Measurements from ENCODE around the gene CHSY3.

Gene CHSY3

DNA sequence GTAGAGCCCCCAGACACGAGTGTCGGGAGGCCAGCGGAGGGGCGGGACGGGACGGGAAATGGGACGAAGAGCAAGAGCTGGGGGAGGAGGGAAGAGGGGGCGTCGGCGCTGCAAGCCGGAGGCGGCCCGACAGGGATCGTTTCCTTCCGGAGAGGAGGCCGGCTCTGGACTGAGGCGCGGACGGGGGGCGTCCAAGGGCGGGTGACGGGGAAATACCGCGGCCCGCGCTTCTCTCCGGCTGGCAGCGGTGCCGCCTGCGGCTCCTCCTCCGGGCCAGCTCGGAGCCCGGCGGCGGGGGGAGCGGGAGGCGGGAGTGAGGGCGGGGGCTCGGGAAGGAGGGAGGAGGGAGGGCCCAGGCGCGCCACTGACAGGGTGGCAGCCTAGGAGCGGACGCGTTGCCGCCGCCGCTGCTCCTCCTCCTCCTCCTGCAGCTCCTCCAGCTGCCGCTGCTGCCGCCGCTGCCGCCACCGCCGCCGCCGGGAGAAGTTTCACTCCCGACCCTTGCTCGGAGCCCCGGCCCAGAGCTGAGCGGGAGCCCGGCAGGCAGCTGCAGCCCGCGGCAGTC, at the start of gene CHSY3:
Gene CHSY3, plus strand, starts transcription at position 364 of the 565 bp plus-strand sequence.
- FAIRE-seq: no peak

DNA sequence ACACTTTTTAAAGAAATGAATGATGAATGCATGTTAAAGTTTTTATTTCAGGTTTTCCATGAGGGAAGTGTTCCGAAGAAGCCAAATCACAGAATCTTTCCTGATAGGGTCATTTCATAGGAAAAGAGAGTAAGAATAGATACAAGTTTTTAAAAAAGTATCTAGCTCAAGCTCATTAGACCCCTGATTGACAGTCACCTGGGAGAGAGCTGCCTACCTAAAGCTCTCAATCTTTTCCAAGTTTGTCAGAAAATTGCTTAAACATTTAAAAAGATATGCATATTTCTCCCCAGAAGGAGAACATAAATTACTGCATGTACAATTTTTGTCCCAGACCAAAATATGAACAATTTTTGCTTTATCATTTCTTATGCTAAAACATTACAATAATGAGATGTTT, 47.9 kb upstream of the CHSY3 start:
- no peak for FAIRE-seq

DNA sequence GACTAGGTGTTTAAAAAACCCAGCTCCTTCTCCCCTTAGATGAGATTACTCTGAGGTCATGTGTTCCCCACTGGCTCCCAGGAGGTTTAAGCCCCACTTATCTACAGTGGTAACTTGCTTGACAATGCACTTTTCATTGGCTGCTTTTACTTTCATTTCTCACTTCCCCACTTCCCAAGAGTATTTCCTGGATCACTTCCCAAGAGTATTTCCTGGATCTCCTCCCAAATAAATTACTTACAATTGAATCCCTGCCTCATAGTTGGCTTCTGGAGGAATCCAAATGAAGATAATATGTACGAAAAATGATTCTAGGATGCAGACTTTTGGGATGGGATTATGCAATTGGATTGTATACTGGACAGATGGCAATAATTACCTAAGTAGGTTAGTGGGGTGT, 47.1 kb upstream of the CHSY3 start:
- FAIRE-seq: no peak

DNA sequence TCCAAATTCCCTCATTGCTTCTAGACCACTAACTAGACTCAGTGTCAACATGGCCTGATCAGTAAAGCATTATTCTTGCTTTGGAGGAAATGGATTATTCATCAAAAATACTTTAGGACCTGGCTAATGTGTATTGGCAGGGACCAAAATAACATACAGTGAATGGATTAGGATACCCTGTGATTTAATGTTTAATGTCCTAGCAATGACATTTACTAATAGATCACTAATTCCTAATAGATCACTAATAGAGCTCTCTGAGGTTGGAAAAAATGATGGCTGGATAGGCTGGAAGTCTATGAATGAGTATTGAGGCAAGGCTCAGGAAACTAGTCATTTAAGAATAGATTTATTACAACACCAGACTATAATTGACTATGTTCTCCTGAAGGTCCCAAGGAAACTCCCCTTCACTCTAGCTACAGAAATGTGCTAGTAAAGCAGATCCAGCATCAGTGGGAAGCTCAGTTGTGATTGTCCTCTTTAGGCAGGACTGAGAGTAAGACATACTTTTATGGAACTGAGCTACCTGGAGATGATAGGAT, 46.1 kb upstream of the CHSY3 start:
- FAIRE-seq: no peak

DNA sequence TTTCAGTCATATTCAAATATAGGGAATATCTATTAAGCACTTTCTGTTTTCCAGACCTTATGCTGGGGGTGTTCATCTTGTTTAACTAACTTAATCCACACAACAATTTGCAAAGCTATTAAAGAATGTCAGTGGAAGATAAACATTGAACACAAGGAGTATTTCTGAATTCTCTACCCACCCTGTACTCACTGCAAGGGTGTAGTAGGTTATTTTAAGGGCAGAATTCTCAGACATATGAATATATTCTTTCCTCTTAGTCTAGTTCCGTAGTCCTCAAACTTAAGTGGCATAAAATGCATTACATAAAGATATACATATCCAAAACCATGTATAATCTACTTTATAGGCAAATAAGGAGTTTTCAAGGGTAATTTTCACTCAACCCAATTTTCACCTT, 19.9 kb upstream of the CHSY3 start:
- FAIRE-seq: no peak

DNA sequence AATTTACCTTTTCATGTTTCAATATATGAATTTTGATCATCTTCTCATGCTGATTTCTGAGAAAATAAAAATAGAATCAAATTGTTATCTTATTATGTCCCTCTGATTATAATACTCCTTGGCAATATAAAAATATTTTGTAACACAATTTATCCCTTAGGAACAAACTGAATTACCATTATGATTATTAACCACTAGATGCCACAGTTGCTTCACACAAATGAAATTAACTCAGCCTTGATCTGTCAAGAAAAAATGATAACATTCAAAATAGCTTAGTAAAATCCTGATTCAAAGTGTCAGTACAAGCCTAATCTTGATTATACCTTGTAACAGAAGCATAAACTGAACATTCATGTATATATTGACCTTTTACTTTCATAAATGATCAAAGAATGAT, 4.8 kb upstream of the CHSY3 start:
- peak; percentile 55 for FAIRE-seq

DNA sequence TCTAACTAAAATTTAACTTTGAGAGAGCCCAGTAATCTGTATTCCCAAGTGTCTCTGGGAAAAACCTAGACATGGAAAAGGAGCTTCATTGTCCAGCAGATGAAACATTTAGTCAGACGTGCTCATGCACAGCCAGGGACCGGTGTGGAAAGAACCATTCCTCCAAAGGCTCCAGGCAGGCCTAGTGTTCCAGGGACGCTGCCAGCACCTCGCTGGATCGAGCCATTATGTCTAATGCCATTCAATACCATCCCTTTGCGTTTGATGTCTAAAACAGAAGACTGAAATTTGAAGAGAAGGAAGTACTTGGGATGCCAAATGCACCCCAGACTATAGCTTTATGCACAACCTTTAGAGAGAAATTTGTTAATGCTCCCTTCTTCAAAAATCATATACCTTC, 1.4 kb upstream of the CHSY3 start:
- FAIRE-seq: no peak

DNA sequence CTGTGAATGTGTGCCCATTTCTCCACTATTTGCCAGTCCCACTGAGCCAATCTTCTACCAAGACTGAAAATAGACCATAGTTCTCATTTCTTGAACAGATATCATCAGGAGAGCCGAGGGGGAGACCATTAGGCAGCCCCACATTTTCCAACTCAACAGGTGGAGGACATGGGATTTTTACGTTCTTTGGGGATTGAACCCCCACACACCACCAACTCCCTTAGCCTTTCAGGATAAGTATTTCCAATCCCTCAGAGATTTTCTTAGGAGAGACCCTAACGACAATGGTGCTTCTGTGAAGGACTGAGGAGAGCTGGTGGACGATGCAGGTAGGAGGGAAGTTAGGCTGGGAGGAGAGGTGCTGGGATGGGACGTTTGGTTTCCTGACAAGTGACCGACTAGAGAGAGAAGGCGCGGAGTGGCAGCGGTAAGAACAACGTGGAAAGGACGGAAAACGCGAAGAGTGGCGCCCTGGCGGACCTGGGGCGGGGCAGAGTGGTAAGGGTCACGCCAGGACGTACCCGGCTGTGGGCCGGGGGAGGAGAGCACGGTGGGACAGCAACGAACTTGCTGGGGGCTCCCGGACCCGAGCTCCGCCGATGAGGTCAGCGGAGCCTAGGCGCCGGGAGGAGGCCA, 681 bp upstream of the CHSY3 start:
- no peak for FAIRE-seq

DNA sequence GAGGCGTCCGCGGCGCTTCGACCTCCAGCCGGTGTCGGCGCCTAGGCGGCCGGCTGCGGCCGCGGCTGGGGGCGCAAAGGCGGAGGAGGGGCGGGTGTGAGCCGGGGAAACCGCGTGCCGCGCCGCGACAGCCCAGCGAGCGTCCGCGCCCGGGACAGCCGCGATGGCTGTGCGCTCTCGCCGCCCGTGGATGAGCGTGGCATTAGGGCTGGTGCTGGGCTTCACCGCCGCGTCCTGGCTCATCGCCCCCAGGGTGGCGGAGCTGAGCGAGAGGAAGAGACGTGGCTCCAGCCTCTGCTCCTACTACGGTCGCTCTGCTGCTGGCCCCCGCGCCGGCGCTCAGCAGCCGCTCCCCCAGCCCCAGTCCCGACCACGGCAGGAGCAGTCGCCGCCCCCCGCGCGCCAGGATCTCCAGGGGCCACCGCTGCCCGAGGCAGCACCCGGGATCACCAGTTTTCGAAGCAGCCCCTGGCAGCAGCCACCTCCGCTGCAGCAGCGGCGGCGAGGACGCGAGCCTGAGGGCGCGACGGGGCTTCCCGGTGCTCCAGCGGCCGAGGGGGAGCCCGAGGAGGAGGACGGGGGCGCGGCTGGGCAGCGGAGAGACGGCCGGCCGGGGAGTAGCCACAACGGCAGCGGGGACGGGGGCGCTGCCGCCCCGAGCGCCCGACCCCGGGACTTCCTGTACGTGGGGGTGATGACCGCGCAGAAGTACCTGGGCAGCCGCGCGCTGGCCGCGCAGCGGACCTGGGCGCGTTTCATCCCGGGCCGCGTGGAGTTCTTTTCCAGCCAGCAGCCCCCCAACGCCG, 605 bp downstream of the CHSY3 start:
- no peak for FAIRE-seq

DNA sequence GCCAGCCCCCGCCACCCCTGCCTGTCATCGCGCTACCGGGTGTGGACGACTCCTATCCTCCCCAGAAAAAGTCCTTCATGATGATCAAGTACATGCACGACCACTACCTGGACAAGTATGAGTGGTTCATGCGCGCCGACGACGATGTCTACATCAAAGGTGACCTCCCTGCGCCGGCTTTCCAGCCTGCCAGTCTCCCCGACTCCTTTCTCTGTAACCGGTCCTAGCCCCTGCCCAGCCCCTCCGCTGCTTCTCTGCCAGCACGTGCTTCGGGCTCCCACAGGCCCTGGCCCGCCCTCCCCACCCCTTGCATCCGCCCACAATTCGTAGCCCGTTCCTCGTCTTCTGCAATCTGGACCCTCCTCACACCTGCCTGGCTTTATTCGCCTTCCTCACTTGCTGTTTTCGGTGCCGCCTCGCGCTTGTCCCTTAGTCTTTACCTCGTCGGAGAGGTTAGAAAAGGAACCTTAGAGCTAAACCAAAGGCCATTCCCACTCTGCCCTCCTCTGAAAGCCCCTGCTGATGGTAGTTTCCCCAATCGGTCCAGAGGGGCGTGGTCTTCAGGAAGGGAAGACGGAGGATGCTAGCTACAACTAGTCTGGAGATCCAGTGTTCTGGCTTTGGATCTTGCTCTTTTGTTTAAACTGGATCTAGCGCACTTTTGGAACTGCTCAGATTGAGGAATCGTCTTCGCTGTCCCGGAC, 1.4 kb downstream of the CHSY3 start:
- FAIRE-seq: no peak

DNA sequence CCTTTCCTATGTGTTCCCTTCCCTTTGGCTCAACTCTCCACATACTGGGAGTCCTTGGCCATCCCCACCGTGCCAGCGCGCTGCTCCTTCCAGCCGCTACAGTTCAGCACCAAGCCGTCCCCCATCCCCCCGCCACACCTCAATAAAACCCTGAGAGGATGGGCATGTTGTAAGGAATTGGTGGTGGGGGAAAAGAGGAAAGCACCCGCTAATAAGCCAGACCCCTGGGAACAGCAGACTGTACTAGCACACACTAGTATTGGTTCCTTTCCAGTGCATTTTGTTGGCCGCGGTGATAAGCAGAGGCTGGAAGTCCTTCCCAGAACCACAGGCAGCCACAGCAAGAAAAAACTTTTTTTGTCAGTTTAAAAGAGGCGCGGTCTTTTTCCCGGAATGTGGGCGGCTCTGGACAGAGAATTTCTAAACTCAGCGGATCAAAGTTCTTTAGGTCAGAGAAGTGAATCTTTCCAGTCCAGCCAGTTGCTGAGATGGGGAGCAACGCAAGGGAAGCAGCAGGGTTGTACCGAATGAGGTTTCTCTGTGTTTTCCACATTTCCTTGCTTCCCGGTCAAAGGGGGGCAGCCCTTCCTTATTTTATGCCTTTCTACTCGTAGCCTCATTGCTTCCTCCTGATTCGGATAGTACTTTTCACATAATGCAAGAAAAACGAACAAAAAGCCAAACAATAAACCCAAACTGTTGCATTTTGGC, 2.1 kb downstream of the CHSY3 start:
- FAIRE-seq: no peak

DNA sequence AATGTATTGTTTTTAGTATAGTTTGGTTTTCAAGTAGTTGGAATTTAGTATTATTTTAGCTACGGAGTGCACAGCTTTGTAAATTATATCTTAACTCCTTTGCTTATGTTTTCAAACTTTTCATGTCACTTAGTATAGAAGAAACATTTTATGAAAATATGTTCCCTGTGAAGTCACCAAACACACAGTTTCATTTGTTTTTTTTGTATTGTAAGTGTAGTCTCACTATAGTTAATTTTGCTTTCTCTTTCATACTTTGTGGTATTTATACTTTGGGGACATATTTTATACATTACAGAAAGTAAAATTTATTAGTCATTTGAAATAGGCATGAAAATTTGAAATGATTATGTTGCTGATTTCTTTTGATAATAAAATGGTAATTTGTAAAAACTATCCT, 5.0 kb downstream of the CHSY3 start:
- peak; percentile 76 for FAIRE-seq

DNA sequence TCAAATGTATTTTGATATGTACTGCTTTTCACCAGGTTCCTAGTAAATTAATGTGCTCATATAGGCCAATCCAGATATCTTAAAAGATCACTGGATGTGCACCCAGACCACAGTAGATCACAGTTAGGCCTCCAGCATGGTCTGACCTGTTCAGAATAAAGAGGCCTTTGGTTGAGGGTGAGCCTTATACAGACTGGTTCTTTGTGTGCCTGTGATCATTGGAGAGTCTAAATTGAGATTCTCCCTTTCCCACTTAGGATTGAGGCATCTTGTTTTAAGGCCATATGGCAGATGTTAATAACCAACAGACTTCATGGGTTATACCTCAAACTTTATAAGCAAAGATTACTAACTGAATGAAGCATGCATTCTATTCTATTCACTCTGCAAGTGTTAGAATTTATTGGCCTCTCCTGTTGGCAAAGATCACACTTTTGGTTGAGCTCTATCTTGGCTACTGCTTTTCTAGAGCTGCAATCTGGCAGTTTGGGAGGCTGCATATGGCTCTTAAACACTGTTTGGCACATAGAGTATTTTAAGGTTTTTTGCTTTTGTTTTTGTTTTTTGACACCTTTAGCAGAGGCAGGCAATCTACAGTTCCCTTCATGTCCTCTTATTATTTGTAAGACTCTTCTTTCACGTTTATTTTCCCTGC, 8.5 kb downstream of the CHSY3 start:
- no peak for FAIRE-seq

DNA sequence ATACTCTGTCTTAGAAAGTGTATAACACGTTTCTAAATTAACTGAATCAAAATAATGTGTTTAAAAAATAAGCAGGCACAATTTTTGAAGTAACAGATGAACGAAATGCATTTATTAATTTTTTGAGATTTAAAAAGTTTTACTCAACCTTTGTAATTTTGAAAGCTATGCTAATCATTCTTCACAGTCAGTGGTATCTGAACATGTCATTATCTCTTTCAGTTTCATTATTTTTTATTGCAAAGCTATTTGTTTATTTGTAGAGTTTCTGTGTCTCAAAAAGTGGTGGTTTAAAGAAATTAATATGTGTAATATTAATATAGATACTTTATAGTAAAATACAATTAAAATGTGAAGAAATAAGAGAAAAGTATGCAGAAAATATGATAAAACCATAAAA, 11.2 kb downstream of the CHSY3 start:
- no peak for FAIRE-seq

DNA sequence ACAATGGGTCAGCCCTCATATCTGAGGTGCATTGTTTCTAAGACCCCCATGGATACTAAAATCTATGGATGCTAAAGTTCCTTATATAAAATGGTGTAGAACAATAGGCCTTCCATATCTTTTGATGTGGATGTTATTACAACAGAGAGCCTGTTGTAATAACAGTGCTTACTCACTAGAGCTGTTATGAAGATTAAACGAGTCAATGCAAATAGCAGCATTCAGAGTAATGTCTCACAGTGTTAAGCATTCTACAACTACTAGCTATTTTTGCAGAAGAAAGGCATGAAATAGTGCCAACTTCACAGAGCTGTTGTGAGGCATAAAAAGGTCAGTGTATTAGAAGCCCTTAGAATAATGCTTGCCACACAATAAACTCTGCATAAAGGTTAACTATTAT, 13.0 kb downstream of the CHSY3 start:
- no peak for FAIRE-seq

DNA sequence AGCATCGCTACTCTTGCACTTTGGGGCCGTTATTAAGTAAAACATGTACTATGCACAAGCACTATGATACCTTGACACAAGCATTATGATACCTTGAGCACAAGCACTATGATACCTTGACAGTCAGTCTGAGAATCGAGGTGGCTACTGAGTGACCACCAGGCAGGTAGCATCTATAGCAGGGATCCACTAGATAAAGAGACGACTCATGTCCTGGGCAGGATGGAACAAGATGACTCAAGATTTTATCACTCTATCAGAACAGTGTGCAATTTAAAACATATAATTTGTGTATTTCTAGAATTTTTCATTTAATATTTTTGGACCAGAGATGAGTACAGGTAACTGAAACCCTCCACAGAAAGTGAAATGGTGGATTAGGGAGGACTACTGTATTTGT, 16.9 kb downstream of the CHSY3 start:
- no peak for FAIRE-seq

DNA sequence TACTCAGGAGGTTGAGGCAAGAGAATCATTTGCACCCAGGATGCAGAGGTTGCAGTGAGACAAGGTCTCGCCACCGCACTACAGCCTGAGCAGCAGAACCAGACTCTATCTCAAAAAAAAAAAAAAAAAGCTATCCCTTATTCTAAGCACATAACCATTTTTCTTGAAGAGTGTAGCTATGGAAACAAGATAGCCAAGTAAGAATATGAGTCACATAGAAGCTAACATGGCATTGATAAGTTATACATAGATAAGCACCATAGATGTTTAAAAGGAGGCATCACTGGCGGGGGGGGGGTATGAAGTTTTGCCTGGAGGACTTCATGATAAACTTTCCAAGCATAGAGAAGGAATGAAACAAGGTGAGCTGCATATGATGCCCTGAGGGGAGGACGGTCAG, 26.0 kb downstream of the CHSY3 start:
- no peak for FAIRE-seq

DNA sequence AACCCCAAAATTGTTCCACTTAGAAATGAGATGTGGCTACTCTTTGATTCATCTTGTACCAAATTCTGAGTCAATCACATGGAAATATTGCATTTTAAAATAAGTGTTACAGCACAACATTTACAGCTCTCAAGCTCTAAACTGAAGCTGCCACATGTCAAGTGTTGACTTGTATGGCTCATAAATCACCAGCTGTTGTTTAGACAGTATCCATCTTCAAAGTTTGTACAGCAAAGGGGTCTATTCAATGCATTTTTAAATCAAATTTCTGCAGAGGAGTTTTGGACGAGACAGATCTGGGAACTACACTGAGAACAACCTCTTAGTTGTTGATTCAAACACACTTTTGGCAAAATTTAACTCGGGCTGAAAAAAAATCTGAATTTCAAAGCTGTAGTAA, 31.4 kb downstream of the CHSY3 start:
- FAIRE-seq: no peak

DNA sequence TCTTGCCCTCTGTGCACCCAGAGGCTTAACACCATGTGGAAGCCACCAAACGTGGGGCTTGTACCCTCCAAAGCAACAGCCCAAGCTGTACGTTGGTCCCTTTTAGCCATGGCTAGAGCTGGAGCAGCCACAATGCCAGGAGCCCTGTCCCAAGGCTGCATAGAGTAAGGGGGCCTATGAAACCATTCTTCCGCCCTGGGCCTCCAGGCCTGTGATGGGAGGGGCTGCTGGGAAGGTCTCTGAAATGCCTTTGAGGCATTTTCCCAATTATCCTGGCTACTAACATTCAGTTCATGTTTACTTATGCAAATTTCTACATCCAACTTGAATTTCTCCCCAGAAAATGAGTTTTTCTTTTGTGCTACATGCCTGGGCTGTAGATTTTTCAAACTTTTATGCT, 33.8 kb downstream of the CHSY3 start:
- FAIRE-seq: no peak

DNA sequence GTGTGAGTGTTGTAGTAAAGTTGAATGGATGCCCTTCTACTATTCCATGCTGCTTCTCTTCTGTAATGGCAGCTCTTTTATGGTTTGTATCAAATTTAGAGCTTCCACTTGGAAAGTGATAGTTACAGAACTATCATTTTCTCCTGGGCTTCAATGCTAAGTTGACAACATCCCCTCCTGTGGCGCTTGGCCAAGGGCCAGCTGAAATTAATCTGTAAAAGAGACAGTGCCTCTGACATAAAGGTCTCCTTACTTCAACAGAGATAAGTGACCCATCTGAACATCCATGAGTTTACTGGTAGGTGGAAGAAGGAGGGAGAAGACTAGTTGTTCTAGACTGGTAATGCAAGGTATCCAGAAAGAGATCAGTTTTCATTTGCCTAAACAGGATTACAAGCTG, 39.7 kb downstream of the CHSY3 start:
- FAIRE-seq: no peak

DNA sequence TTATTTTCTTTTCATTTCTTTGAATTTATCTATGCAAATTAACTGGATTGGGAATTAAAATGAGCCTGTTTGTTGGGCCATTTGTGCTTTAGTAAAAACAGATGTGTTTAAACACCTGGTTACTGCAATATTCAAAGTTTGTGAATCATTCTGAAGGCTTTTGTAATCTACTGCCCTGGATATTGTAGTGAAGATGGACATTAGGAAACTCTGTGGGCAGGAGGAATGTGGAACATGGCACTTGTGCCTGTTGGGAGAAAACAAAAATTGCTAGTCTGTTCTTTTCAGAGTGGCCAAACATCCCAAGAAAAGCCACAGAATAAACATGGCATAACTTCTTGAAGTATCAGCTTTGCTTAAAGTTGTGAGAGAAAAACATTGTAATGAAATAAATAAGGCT, 40.8 kb downstream of the CHSY3 start:
- FAIRE-seq: no peak

DNA sequence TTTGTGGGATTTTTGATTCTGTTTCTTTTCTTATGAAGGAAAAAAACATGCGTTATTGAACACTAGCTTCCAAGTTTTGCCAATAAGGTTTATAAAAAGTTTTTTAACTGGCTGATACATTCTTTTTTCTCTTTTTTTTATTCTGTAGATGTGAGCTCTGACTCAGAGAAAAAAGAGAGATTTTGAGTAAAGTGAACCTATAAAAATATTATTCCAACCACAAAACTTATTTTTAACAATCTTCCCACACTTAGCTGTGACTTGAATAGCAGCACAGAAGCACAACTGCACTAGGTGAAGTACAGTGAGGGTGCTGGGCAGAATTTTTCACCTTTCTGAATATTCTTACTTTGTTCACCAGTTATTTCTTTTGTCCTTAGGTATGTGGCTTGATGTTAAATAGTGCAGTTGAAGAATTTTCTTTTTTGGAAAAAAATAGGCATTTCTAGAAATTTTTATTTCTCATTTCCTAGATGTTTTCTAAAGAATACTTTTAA, 41.6 kb downstream of the CHSY3 start:
- FAIRE-seq: no peak

Data from islet of Langerhans (tissue), 1 donor.